GM12892 (cell line): ENCODE data around the gene RAB11B.

Experiments
- POLR2A ChIP-seq: IDR thresholded peaks from 2 replicates; pipeline ENCODE4 v1.6.1; 2011; ENCODE audit warnings: low read depth, low read length, control low read depth
- POLR2AphosphoS5 ChIP-seq: IDR thresholded peaks from 2 replicates; pipeline ENCODE4 v1.6.1; 2011; ENCODE audit warnings: low read depth, low read length, control low read depth

GRCh38 chr19:8371011-8371804 lies 19.0 kb upstream of the RAB11B start:
- no peak for TF ChIP-seq POLR2A
- TF ChIP-seq POLR2AphosphoS5, result no peak
